Adrenal gland (tissue), 5 donors: ENCODE measurements around the gene PTGES2.

Experiments
- POLR2A ChIP-seq, 2 donors: fragments of 450-650 bp; IDR thresholded peaks; one replicate each; pipeline ENCODE4 v1.6.1; 2017; ENCODE audit warnings: antibody characterized with exemption in 2 of 2, mild to moderate bottlenecking in 2 of 2, moderate library complexity in 1 of 2
- TF ChIP-seq, protein P1 (sequence below), 6 experiments: fragments of 450-650 bp in 4 of 6; fragments of 200-600 bp in 2 of 6; sonication (generic) in 1 of 6; IDR thresholded peaks; 1 replicate in 5 of 6; 2 replicates in 1 of 6; pipeline versions ENCODE4 v1.5.1 to v1.8.0; 2016 to 2021; ENCODE audit warnings: antibody characterized with exemption in 6 of 6, mild to moderate bottlenecking in 2 of 6, moderate library complexity in 1 of 6
- donor health status: DM: no; HTN: no; CAD: no.

DNA sequence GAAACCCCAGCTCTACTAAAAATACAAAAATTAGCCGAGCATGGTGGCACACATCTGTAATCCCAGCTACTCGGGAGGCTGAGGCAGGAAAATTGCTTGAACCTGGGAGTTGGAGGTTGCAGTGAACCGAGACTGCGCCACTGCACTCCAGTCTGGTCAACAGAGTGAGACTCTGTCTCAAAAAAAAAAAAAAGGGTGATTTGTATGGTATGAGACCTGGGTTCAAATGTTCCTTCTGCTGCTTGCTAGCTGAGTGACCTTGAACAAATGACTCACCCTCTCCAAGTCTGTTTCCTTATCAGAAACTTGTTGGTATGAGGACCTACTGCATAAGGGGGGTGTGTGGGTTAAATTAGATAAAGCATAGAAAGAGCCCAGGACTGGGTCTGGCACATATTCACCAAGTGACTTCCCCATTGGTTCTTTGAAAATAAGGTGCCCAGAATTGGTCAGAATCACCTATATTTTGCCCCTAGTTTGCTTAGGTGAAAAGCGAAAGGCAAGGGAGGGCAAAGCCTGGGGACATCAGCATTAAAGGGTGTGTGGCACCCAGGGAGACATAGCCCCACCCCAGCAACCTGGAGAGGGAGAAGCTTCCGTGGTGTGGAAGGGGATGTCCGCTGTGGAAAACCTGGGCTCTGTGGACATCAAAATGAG is 49.6 kb downstream of the PTGES2 start:
- TF ChIP-seq, protein P1, sequence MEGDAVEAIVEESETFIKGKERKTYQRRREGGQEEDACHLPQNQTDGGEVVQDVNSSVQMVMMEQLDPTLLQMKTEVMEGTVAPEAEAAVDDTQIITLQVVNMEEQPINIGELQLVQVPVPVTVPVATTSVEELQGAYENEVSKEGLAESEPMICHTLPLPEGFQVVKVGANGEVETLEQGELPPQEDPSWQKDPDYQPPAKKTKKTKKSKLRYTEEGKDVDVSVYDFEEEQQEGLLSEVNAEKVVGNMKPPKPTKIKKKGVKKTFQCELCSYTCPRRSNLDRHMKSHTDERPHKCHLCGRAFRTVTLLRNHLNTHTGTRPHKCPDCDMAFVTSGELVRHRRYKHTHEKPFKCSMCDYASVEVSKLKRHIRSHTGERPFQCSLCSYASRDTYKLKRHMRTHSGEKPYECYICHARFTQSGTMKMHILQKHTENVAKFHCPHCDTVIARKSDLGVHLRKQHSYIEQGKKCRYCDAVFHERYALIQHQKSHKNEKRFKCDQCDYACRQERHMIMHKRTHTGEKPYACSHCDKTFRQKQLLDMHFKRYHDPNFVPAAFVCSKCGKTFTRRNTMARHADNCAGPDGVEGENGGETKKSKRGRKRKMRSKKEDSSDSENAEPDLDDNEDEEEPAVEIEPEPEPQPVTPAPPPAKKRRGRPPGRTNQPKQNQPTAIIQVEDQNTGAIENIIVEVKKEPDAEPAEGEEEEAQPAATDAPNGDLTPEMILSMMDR (IDR thresholded peaks at IDR 0.05), result no peak
- TF ChIP-seq POLR2A (IDR thresholded peaks at IDR 0.05), result no peak
